HL-60 (cell line): ENCODE measurements around the gene PCDH18.

Experiments
- GABPA ChIP-seq: IDR thresholded peaks from 2 replicates; pipeline ENCODE4 v1.6.1; 2012; ENCODE audit warnings: low read depth
- POLR2AphosphoS5 ChIP-seq: IDR thresholded peaks from 2 replicates; pipeline ENCODE4 v1.6.1; 2012; ENCODE audit warnings: low read depth
- TF ChIP-seq, protein P1 (sequence below): IDR thresholded peaks from one replicate; pipeline ENCODE4 v1.5.1; 2011; ENCODE audit warnings: low read length, control low read depth, inconsistent platforms; ENCODE audit not compliant: insufficient read depth

DNA sequence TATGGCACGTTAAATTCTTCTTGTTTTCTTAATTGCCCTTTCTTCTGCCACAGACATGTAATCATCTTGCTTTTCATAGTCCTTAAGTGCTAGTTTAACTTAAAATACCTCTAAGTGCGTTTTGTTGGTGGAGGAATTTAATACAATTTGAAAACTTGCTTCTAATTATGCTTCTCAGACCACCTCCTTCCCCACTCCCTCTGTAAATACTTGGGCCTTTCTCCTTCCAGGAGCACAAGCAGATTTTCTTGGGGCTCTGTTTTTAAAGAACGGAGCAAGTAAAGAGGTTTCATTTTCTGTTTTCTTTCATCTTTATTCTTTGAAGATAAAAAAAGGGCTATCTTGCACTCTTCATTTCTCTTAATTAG is 559 bp upstream of the PCDH18 start:
- TF ChIP-seq, protein P1, sequence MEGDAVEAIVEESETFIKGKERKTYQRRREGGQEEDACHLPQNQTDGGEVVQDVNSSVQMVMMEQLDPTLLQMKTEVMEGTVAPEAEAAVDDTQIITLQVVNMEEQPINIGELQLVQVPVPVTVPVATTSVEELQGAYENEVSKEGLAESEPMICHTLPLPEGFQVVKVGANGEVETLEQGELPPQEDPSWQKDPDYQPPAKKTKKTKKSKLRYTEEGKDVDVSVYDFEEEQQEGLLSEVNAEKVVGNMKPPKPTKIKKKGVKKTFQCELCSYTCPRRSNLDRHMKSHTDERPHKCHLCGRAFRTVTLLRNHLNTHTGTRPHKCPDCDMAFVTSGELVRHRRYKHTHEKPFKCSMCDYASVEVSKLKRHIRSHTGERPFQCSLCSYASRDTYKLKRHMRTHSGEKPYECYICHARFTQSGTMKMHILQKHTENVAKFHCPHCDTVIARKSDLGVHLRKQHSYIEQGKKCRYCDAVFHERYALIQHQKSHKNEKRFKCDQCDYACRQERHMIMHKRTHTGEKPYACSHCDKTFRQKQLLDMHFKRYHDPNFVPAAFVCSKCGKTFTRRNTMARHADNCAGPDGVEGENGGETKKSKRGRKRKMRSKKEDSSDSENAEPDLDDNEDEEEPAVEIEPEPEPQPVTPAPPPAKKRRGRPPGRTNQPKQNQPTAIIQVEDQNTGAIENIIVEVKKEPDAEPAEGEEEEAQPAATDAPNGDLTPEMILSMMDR = no peak
- TF ChIP-seq POLR2AphosphoS5 (no peak), GABPA (no peak)
